KMS-11 (cell line): ENCODE data around the gene LMOD2.
"Not testable (repeated sequence)": the region's sequence is repeated elsewhere in the genome, so short reads cannot be mapped to it uniquely, and the experiment has no call there.

Source experiments
- H2AFZ ChIP-seq: fragments of 200-600 bp; sonication (generic); 2 replicates; pipeline ENCODE4 v1.6.1; 2016; ENCODE audit warnings: antibody characterized with exemption, mixed run types, low read depth
- H3K27ac ChIP-seq: fragments of 200-600 bp; sonication (generic); 2 replicates; pipeline ENCODE4 v1.6.1; 2016; ENCODE audit warnings: mild to moderate bottlenecking, mixed run types
- H3K27me3 ChIP-seq: fragments of 200-600 bp; sonication (generic); 2 replicates; pipeline ENCODE4 v1.6.1; 2017; ENCODE audit warnings: mild to moderate bottlenecking, low read depth, mixed run types, moderate library complexity; ENCODE audit not compliant: insufficient read depth
- H3K36me3 ChIP-seq: fragments of 200-600 bp; sonication (generic); 2 replicates; pipeline ENCODE4 v1.6.1; 2017; ENCODE audit warnings: mild to moderate bottlenecking, mixed run types; ENCODE audit not compliant: insufficient read depth
- H3K4me1 ChIP-seq: fragments of 200-600 bp; sonication (generic); 2 replicates; pipeline ENCODE4 v1.6.1; 2016; ENCODE audit warnings: mild to moderate bottlenecking, low read depth, mixed run types; ENCODE audit not compliant: poor library complexity, severe bottlenecking
- H3K4me2 ChIP-seq: fragments of 200-600 bp; sonication (generic); 2 replicates; pipeline ENCODE4 v1.7.0; 2016; ENCODE audit warnings: mild to moderate bottlenecking, mixed run types
- H3K4me3 ChIP-seq: fragments of 200-600 bp; sonication (generic); IDR thresholded peaks from 2 replicates; pipeline ENCODE4 v1.6.1; 2017; ENCODE audit warnings: low read depth, low read length, mixed read lengths; ENCODE audit not compliant: insufficient read depth
- H3K79me2 ChIP-seq: fragments of 200-600 bp; sonication (generic); 2 replicates; pipeline ENCODE4 v1.6.1; 2016; ENCODE audit warnings: low read depth, mixed run types; ENCODE audit not compliant: insufficient read depth
- H3K9ac ChIP-seq: fragments of 200-600 bp; sonication (generic); 2 replicates; pipeline ENCODE4 v1.6.1; 2016; ENCODE audit warnings: mild to moderate bottlenecking, mixed run types
- H4K20me1 ChIP-seq: fragments of 200-600 bp; sonication (generic); 2 replicates; pipeline ENCODE4 v1.6.1; 2016; ENCODE audit warnings: mild to moderate bottlenecking, mixed run types; ENCODE audit not compliant: insufficient read depth
- TF ChIP-seq, protein P1 (sequence below): fragments of 200-600 bp; sonication (generic); conservative IDR thresholded peaks from 2 replicates; pipeline ENCODE4 v1.6.1; 2017; ENCODE audit warnings: low read depth, mild to moderate bottlenecking, antibody characterized with exemption, low read length, moderate library complexity, mixed read lengths

LMOD2 gene

GRCh38 chr7:123628829-123629228 is 26.8 kb upstream of the LMOD2 start:
- Histone ChIP-seq H3K9ac (no peak overlapping the region), H3K27ac (no peak overlapping the region), H3K4me1 (no peaks in the 10 kb centered on the region), H3K79me2 (no peaks in the 10 kb centered on the region), H2AFZ (no peak overlapping the region), H3K4me2 (no peak overlapping the region), H3K27me3 (no peaks in the 10 kb centered on the region), H4K20me1 (no peaks in the 10 kb centered on the region), H3K36me3 (no peaks in the 10 kb centered on the region), H3K4me3 (no peak overlapping the region)
- TF ChIP-seq, protein P1, sequence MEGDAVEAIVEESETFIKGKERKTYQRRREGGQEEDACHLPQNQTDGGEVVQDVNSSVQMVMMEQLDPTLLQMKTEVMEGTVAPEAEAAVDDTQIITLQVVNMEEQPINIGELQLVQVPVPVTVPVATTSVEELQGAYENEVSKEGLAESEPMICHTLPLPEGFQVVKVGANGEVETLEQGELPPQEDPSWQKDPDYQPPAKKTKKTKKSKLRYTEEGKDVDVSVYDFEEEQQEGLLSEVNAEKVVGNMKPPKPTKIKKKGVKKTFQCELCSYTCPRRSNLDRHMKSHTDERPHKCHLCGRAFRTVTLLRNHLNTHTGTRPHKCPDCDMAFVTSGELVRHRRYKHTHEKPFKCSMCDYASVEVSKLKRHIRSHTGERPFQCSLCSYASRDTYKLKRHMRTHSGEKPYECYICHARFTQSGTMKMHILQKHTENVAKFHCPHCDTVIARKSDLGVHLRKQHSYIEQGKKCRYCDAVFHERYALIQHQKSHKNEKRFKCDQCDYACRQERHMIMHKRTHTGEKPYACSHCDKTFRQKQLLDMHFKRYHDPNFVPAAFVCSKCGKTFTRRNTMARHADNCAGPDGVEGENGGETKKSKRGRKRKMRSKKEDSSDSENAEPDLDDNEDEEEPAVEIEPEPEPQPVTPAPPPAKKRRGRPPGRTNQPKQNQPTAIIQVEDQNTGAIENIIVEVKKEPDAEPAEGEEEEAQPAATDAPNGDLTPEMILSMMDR: no peak

GRCh38 chr7:123629281-123629680 is 26.4 kb upstream of the LMOD2 start:
- H3K36me3 ChIP-seq: no peaks in the 10 kb centered on the region
- no peak overlapping the region for H3K9ac ChIP-seq
- H3K4me3 ChIP-seq: no peak overlapping the region
- TF ChIP-seq, protein P1: no peak
- no peaks in the 10 kb centered on the region for H4K20me1 ChIP-seq
- no peaks in the 10 kb centered on the region for H3K27me3 ChIP-seq
- H3K27ac ChIP-seq: no peak overlapping the region
- no peak overlapping the region for H2AFZ ChIP-seq
- no peak overlapping the region for H3K4me2 ChIP-seq
- H3K79me2 ChIP-seq: no peaks in the 10 kb centered on the region
- no peaks in the 10 kb centered on the region for H3K4me1 ChIP-seq

GRCh38 chr7:123632808-123633207 is 22.9 kb upstream of the LMOD2 start:
- no peaks in the 10 kb centered on the region for H3K4me1 ChIP-seq
- TF ChIP-seq, protein P1: no peak

GRCh38 chr7:123633553-123633952 is 22.1 kb upstream of the LMOD2 start:
- Histone ChIP-seq H4K20me1 (no peaks in the 10 kb centered on the region), H3K4me3 (no peak overlapping the region), H3K79me2 (no peaks in the 10 kb centered on the region), H2AFZ (no peak overlapping the region), H3K4me1 (no peaks in the 10 kb centered on the region), H3K36me3 (no peaks in the 10 kb centered on the region), H3K27ac (no peak overlapping the region), H3K4me2 (no peak overlapping the region), H3K9ac (no peak overlapping the region), H3K27me3 (no peaks in the 10 kb centered on the region)
- TF ChIP-seq, protein P1: no peak

More at GRCh38 chr7:123632808-123633207, 22.9 kb upstream of the LMOD2 start:
- Histone ChIP-seq H3K79me2 (no peaks in the 10 kb centered on the region), H3K9ac (no peak overlapping the region), H3K27me3 (no peaks in the 10 kb centered on the region), H2AFZ (no peak overlapping the region), H3K4me2 (no peak overlapping the region), H3K4me3 (no peak overlapping the region), H4K20me1 (no peaks in the 10 kb centered on the region), H3K36me3 (no peaks in the 10 kb centered on the region), H3K27ac (no peak overlapping the region)

- H3K4me1 ChIP-seq, H3K27ac ChIP-seq, H4K20me1 ChIP-seq, H3K79me2 ChIP-seq, H3K4me2 ChIP-seq, H3K4me3 ChIP-seq, H3K36me3 ChIP-seq, H3K9ac ChIP-seq, H3K27me3 ChIP-seq, H2AFZ ChIP-seq: not testable (repeated sequence)
Measured at GRCh38 chr7:123634011-123634573, 21.6 kb upstream of the LMOD2 start.
